ENCODE results near the gene SLC25A15. TPM values are rescaled to one million over a fixed set of nuclear protein-coding genes. Genes with fewer than 3 reads are reported as not detected.

SLC25A15 gene
- total and polyA plus RNA-seq, 4 donors: 1.2 to 8.6 (median 7.2) TPM

GRCh38 chr13:40764587-40765403 is 24.6 kb upstream of the SLC25A15 start:
- 74 to 77% methylated on average over 3 of the region's 3 CpGs for WGBS, 2 donors
- DNase-seq (no peak), ATAC-seq (ENCODE audit: insufficient read depth, low FRiP score) (no peak)
- peaks cover 0 to 15% (median 8%) of the 10 kb centered on the region in 4 donors for H3K36me3 ChIP-seq (ENCODE audit: control insufficient read depth in 4 of 4, insufficient read depth in 4 of 4, low read length in 4 of 4)
- H3K9ac ChIP-seq (ENCODE audit: insufficient read depth in 1 of 2, low read length in 2 of 2): no peak overlapping the region
- peaks cover 0 to 4% (median 0%) of the 10 kb centered on the region in 5 donors for H3K4me1 ChIP-seq (ENCODE audit: control insufficient read depth in 5 of 5, insufficient read depth in 5 of 5, low read length in 5 of 5)
- H3K27me3 ChIP-seq (ENCODE audit: control insufficient read depth in 3 of 3, insufficient read depth in 3 of 3, low read length in 2 of 3): no peaks in the 10 kb centered on the region
- H3K9me3 ChIP-seq (ENCODE audit: control insufficient read depth in 4 of 4, insufficient read depth in 3 of 4, low read length in 3 of 4): no peaks in the 10 kb centered on the region
- no peak overlapping the region for H3K4me3 ChIP-seq
- no peak overlapping the region for H3K27ac ChIP-seq (ENCODE audit: low read depth in 1 of 2, low read length in 1 of 2)
- no peak for TF ChIP-seq CTCF (IDR thresholded peaks at IDR 0.05; ENCODE audit: control extremely low read depth, extremely low read depth)

- Histone ChIP-seq H3K4me3 (no peak overlapping the region), H3K27ac (ENCODE audit: low read depth in 1 of 2, low read length in 1 of 2) (no peak overlapping the region), H3K27me3 (ENCODE audit: control insufficient read depth in 3 of 3, insufficient read depth in 3 of 3, low read length in 2 of 3) (no peaks in the 10 kb centered on the region), H3K36me3 (ENCODE audit: control insufficient read depth in 4 of 4, insufficient read depth in 4 of 4, low read length in 4 of 4) (peaks cover 0 to 14% (median 8%) of the 10 kb centered on the region in 4 donors), H3K4me1 (ENCODE audit: control insufficient read depth in 5 of 5, insufficient read depth in 5 of 5, low read length in 5 of 5) (peaks cover 0 to 9% (median 5%) of the 10 kb centered on the region in 5 donors), H3K9ac (ENCODE audit: insufficient read depth in 1 of 2, low read length in 2 of 2) (no peak overlapping the region), H3K9me3 (ENCODE audit: control insufficient read depth in 4 of 4, insufficient read depth in 3 of 4, low read length in 3 of 4) (no peaks in the 10 kb centered on the region)
- no peak for DNase-seq
- no peak for TF ChIP-seq CTCF (IDR thresholded peaks at IDR 0.05; ENCODE audit: control extremely low read depth, extremely low read depth)
- WGBS, 2 donors: 98 to 100% methylated on average over 1 of the region's 1 CpG
- no peak for ATAC-seq (ENCODE audit: insufficient read depth, low FRiP score)
Measured at GRCh38 chr13:40765602-40766001, 23.8 kb upstream of the SLC25A15 start.

- peak overlapping the region; percentile 38 to 93 for H3K9ac ChIP-seq (ENCODE audit: insufficient read depth in 1 of 2, low read length in 2 of 2)
Measured at GRCh38 chr13:40769970-40770369, 19.4 kb upstream of the SLC25A15 start.

More at GRCh38 chr13:40769970-40770369, 19.4 kb upstream of the SLC25A15 start:
- DNase-seq (no peak), ATAC-seq (ENCODE audit: insufficient read depth, low FRiP score) (no peak)
- TF ChIP-seq CTCF (IDR thresholded peaks at IDR 0.05; ENCODE audit: control extremely low read depth, extremely low read depth): no peak
- H3K27me3 ChIP-seq (ENCODE audit: control insufficient read depth in 3 of 3, insufficient read depth in 3 of 3, low read length in 2 of 3): no peaks in the 10 kb centered on the region
- WGBS, 2 donors: 81 to 84% methylated on average over 6 of the region's 6 CpGs
- H3K27ac ChIP-seq (ENCODE audit: low read depth in 1 of 2, low read length in 1 of 2): peak overlapping the region in 1 of 2 donors; percentile 40
- H3K9me3 ChIP-seq (ENCODE audit: control insufficient read depth in 4 of 4, insufficient read depth in 3 of 4, low read length in 3 of 4): no peaks in the 10 kb centered on the region
- no peak overlapping the region for H3K4me3 ChIP-seq
- peaks cover 0 to 9% (median 5%) of the 10 kb centered on the region in 5 donors for H3K4me1 ChIP-seq (ENCODE audit: control insufficient read depth in 5 of 5, insufficient read depth in 5 of 5, low read length in 5 of 5)
- peaks cover 0 to 5% (median 2%) of the 10 kb centered on the region in 4 donors for H3K36me3 ChIP-seq (ENCODE audit: control insufficient read depth in 4 of 4, insufficient read depth in 4 of 4, low read length in 4 of 4)
